Activated CD4-positive, alpha-beta memory T cell treated with anti-CD3 and anti-CD28 coated beads for 36 hours (primary cell): ENCODE results near the gene NOTCH3. TPM values are rescaled to one million over a fixed set of nuclear protein-coding genes. Genes with fewer than 3 reads are reported as not detected.

Experiments used
- CTCF ChIA-PET: fragments of 350-600 bp; sonication (Branson Sonifier 250); formaldehyde crosslinking; loops from one replicate; lab custom pipeline; 2021; ENCODE audit warnings: antibody characterized with exemption, inconsistent platforms; lab: Charles Lee
- POLR2A ChIA-PET: fragments of 350-600 bp; sonication (Branson Sonifier 250); formaldehyde crosslinking; loops from one replicate; lab custom pipeline; 2021; ENCODE audit warnings: antibody characterized with exemption; lab: Charles Lee
- DNase-seq: peaks from one replicate; pipeline ENCODE4 v3.0.0-alpha.2; 2020
- H3K27ac Mint-ChIP-seq: one replicate; pipeline ENCODE4 v1.8.0; 2021; ENCODE audit warnings: mixed read lengths
- H3K27me3 Mint-ChIP-seq: one replicate; pipeline ENCODE4 v1.8.0; 2021; ENCODE audit warnings: mixed read lengths
- H3K36me3 Mint-ChIP-seq: one replicate; pipeline ENCODE4 v1.8.0; 2021; ENCODE audit warnings: mixed read lengths
- H3K4me1 Mint-ChIP-seq: one replicate; pipeline ENCODE4 v1.8.0; 2021; ENCODE audit warnings: low read depth, mixed read lengths
- H3K4me3 Mint-ChIP-seq: one replicate; pipeline ENCODE4 v1.8.0; 2021; ENCODE audit warnings: mild to moderate bottlenecking, mixed read lengths
- H3K9me3 Mint-ChIP-seq: one replicate; pipeline ENCODE4 v1.8.0; 2021; ENCODE audit warnings: mixed read lengths
- intact Hi-C: fragments of 100-400 bp; cut with micrococcal nuclease; formaldehyde crosslinking; loops from one replicate; pipeline ENCODE4 v1.15.1; 2023
- total RNA-seq, 2 experiments: library from RNA; stranded (reverse); gene quantifications; one replicate each; pipeline ENCODE4 v1.2.3, GENCODE V29; 2021

Gene NOTCH3
- total RNA-seq, 2 experiments from 2014 or later: not detected

DNA sequence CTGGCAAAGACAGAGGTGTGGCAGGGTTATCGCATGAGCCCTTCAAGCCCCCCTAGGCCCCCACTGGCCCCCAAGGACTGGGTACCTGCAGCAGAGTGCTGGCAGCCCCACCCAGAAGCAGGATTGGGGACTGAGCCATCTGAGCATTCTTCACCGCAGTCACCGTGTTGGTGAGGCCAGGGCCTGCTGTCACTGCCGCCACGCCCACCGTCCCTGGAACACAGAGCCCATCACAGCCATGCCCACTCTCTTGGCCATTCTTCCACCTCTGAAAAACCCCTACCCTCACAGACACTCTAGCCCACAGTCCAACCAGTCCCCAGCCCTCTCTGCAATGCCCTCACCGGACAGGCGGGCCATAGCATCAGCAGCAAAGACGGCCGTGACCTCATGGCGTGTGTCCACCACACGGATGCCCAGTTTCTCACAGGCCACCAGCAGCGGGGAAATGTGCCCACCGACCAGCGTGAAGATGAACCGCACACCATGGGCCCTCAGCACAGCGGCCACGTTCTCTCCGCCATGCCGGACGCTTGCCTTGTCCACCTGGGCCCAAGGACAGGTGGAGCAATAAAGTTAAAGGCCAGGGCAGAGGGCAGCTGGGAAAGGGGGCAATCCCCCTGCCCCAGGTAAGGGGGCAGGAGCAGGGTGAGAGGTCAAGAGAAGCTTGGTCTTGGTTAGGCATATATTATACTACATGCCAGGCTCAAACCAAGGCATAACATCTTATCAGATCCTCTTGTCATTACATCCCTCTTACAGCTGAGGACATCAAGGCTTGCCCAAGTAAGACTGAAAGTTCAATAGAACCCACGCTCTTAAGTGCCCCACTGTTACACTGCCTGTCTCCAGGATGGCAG, 77.5 kb downstream of the NOTCH3 start:
- H3K27ac Mint-ChIP-seq: no peak overlapping the region

DNA sequence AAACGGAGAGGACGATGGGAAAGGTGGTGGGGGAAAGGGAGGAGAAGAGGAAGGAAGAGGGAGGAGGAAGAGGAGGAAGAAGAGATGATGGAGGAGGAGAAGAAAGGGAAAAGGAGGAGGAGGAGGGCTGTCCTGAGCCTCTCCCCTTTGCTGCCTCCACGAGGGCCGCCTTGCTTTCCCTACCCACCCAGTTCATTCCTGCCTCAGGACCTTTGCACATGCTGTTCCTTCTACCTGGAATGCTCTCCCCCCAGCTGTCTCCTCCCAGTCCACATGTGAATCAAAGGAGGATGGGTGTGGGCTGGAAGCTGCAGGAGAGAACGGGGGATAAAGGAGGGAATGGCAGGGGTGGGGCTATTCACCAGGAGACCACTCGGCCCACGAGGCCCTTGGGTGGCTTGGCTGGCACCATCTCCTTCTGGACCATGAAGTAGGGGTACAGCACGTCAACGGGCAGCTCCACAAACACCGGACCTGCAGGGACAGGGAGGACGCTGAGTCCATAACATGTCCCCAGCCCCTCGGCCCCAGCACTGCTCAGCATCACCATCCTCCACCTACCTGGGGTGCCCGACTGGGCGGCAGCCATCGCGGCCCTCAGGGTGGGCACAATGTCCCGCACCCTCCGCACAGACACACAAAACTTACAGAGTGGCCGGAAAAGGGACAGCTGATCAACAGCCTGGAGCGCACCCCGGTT, 78.3 kb downstream of the NOTCH3 start:
- Mint-ChIP-seq H3K27ac (no peak overlapping the region), H3K27me3 (no peaks in the 10 kb centered on the region), H3K4me3 (no peak overlapping the region), H3K36me3 (peaks cover 34% of the 10 kb centered on the region), H3K4me1 (peaks cover 14% of the 10 kb centered on the region), H3K9me3 (no peaks in the 10 kb centered on the region)
- POLR2A ChIA-PET: no interaction called here
- DNase-seq: no peak
- CTCF ChIA-PET: no interaction called here
- intact Hi-C loops: no loop called here

More for the DNA sequence above, 77.5 kb downstream of the NOTCH3 start:
- CTCF ChIA-PET: interaction anchor here (1.2 to 1.5 kb wide), 2 partner anchors 27 to 54 kb away, joined by 5 read pairs; no protein-coding TSS in a partner anchor
- POLR2A ChIA-PET: interaction anchor here (1.3 kb wide), 1 partner anchor 23 kb away, joined by 4 read pairs; no protein-coding TSS in a partner anchor
- H3K4me1 Mint-ChIP-seq: peaks cover 14% of the 10 kb centered on the region
- H3K4me3 Mint-ChIP-seq: no peak overlapping the region
- no peaks in the 10 kb centered on the region for H3K9me3 Mint-ChIP-seq
- no peak for DNase-seq
- peaks cover 30% of the 10 kb centered on the region for H3K36me3 Mint-ChIP-seq
- intact Hi-C loops: no loop called here
- H3K27me3 Mint-ChIP-seq: no peaks in the 10 kb centered on the region

DNA sequence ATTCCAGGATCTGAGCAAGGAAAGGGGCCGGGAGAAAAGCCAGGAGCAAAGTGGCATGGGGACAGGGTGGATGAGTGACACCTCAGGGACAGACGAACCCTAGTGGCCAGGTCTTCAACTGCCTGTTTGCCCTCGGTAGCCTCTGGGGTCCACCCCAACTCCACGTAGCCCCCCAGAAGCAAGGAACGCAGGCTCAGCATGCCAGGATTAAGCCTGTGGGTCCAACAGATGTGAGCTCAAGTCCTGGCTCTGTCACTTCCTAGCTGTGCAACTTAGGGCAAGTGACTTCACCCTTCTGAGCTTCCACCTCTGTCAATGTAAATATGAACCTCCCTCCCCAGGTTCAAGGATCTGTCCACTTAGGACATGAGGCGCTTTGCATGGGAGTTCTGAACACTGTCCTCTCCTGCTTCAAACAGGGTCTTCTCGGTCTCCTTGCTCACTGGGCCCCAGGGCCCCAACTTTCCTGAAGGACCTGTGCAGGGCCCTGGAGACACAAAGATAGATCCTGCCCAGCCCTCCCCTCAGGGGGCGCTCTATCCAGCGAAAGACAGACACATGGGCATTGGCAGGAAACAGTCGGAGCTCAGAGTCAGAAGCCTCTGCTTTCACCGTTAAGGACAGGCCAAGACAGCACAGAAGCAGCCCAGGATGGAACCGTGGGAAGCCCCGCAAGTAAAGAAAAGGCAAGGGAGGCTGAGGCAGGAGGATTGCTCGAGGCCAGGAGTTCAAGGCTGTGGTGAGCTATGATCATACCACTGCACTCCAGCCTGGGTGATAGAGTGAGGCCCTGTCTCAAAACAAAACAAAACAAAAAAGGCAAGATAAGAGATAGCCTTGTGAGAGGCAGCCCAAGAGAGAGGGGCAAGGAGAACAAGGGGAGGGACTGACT, 80.4 kb downstream of the NOTCH3 start:
- no peak for DNase-seq
- Mint-ChIP-seq H3K27ac (no peak overlapping the region), H3K4me1 (peaks cover 10% of the 10 kb centered on the region), H3K36me3 (peaks cover 40% of the 10 kb centered on the region), H3K4me3 (no peak overlapping the region), H3K9me3 (no peaks in the 10 kb centered on the region), H3K27me3 (no peaks in the 10 kb centered on the region)
- POLR2A ChIA-PET: interaction anchor here (0.7 kb wide), 1 partner anchor 466 kb away, joined by 3 read pairs; no protein-coding TSS in a partner anchor
- intact Hi-C loops: no loop called here
- CTCF ChIA-PET: interaction anchor here (2.0 kb wide), 1 partner anchor 34 kb away, joined by 7 read pairs; no protein-coding TSS in a partner anchor

DNA sequence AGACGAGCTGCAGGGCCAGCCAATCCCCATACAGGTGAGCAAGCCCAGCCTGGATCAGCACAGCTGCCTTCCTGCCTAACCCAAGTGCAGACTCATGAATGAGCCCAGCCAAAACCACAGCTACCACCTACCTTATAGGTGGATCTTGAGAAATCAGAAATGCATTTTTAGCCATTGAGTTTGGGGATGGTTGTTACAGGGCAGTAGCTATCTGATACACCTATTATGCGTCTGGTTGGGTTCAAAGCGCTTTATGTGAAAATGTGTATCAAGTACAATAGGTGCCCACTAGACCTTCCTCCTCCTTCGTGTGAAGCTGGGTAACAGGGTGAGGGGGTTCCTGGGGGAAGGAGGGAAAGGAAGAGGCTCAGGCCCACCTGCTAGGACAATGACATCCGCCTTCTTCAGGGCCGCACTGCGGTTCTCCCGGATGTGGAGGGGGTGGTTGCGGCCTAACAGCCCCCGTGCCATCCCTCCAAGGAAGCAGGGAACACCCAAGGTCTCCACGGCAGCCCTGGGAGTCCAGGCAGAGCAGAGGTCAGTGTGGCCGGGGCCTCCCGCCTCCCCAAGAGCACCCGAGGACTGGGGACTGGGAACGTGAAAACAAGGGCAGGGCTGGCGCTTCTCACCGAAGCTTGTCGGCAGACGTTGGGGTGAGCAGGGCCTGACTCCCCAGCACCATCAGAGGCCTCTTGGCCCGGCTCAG, 81.9 kb downstream of the NOTCH3 start:
- ChIA-PET CTCF (interaction anchor here (1.3 to 2.0 kb wide), 2 partner anchors 17 to 35 kb away, joined by 3 to 7 read pairs; no protein-coding TSS in a partner anchor), POLR2A (no interaction called here)
- peaks cover 46% of the 10 kb centered on the region for H3K36me3 Mint-ChIP-seq
- intact Hi-C loops: no loop called here
- H3K9me3 Mint-ChIP-seq: no peaks in the 10 kb centered on the region
- no peak overlapping the region for H3K27ac Mint-ChIP-seq
- no peak for DNase-seq
- H3K4me3 Mint-ChIP-seq: no peak overlapping the region
- H3K4me1 Mint-ChIP-seq: peaks cover 3% of the 10 kb centered on the region
- no peaks in the 10 kb centered on the region for H3K27me3 Mint-ChIP-seq

DNA sequence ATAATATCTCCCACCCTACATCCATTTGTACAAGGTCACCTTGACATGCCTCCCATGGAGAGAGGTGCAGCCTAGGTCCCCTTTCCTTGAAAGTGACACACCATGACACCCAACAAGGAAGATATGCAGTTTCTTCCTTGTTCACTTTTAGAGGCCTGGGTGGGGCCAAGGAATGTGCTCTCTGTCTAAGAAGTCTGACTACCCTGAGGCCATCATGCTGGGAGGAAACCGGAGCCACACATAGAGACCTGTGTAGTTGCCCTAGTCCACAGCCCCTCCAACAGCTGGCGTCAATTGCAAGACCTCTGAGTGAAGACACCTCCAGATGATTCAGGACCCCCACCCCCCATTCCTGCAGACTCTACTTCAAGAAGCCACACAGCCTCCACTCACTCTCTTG, 82.5 kb downstream of the NOTCH3 start:
- no peak for DNase-seq
- no peak overlapping the region for H3K27ac Mint-ChIP-seq
- H3K4me1 Mint-ChIP-seq: no peaks in the 10 kb centered on the region
- H3K9me3 Mint-ChIP-seq: no peaks in the 10 kb centered on the region
- ChIA-PET CTCF (interaction anchor here (1.3 to 2.0 kb wide), 2 partner anchors 17 to 36 kb away, joined by 3 to 7 read pairs; no protein-coding TSS in a partner anchor), POLR2A (no interaction called here)
- intact Hi-C loops: no loop called here
- H3K27me3 Mint-ChIP-seq: no peaks in the 10 kb centered on the region
- H3K4me3 Mint-ChIP-seq: no peak overlapping the region
- peaks cover 46% of the 10 kb centered on the region for H3K36me3 Mint-ChIP-seq

DNA sequence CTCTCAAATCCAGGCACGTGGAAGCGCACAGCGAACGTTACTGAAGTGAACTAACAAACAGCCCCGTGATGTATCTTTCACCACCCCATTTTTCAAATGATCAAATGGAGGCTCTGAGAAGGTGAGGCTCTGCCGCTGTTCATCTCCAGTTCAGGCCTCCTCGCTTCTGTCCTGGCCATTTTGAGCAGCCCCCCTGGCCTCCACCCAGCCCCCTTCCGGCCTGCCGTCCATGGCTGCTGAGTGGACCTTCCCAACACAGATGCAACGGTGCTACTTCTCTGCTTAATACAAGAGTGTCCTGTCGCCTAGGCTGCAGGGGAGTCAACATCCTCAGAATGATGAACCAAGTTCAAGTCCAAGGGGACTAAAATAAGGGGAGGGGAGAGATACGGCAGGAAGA, 83.9 kb downstream of the NOTCH3 start:
- CTCF ChIA-PET: interaction anchor here (0.5 to 0.6 kb wide), 2 partner anchors 45 to 415 kb away, joined by 3 to 5 read pairs; no protein-coding TSS in a partner anchor
- no peak for DNase-seq
- intact Hi-C loops: no loop called here
- H3K9me3 Mint-ChIP-seq: no peaks in the 10 kb centered on the region
- H3K27ac Mint-ChIP-seq: no peak overlapping the region
- H3K4me1 Mint-ChIP-seq: no peaks in the 10 kb centered on the region
- no peak overlapping the region for H3K4me3 Mint-ChIP-seq
- POLR2A ChIA-PET: no interaction called here
- peaks cover 41% of the 10 kb centered on the region for H3K36me3 Mint-ChIP-seq
- H3K27me3 Mint-ChIP-seq: no peaks in the 10 kb centered on the region

DNA sequence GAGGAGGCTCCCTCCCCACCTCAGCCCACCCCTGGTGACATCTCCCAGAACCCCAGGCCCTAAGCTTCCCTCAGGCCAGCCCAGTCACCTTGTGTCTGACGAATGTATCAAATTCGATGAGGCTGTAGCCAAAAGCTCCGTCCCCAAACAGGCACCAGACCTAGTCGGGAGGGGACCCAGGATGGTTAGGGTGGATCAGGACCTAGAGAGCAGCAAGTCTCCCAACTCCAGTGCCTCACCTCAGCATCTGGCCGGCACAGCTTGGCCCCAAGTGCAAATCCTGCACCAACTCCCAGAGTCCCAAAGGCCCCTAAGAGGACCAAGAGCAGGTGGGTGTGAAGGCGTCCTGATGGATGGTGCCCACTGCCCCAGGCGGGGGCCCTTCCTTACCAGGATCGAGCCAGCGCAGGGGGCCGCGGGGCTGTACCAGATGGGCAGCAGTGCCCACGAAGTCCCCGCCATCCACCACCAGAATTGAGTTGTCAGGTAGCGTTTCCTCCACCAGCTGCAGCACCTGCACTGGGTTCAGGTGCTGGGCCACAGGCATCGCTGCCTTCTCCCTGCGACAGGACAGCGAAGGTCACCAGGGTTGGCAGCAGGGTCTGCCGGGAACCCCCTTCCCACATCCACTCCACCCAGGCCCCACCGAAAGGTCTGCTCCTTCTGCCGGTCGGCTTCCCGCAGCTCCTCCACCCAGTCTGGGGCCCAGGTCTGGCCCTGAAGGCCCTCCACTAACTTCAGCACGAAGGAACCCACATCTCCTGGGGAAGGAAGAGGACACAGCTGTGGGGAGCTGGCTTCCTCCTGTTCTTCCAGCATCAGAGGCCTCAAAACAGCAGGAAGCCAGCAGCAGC, 84.8 kb downstream of the NOTCH3 start:
- Mint-ChIP-seq H3K27ac (no peak overlapping the region), H3K36me3 (peaks cover 38% of the 10 kb centered on the region), H3K9me3 (no peaks in the 10 kb centered on the region), H3K4me1 (no peaks in the 10 kb centered on the region), H3K27me3 (no peaks in the 10 kb centered on the region), H3K4me3 (no peak overlapping the region)
- intact Hi-C loops: no loop called here
- POLR2A ChIA-PET: interaction anchor here (0.5 kb wide), 1 partner anchor 1948 kb away, joined by 3 read pairs; no protein-coding TSS in a partner anchor
- no peak for DNase-seq
- CTCF ChIA-PET: interaction anchor here (0.5 to 0.6 kb wide), 2 partner anchors 24 to 415 kb away, joined by 3 to 5 read pairs; no protein-coding TSS in a partner anchor

DNA sequence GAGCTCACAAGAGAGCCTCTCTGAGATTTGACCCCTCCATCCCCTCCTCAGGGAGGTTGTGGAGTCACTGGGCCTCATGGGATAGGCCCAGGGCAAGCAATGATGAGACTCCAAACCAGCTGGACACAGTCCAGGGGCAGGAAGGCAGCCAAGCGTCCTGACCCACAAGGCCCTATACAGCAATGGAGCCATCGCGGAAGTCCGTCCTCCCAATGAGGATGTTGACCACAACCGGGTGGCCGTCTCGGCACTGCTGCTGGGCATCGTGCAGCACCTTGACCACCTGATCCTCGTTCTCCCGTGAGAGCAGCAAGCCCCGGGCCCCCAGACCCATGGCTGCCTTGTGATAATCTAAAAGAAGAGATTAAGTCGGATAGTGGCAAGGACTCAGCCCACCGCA, 85.7 kb downstream of the NOTCH3 start:
- POLR2A ChIA-PET: no interaction called here
- Mint-ChIP-seq H3K27ac (no peak overlapping the region), H3K27me3 (no peaks in the 10 kb centered on the region), H3K36me3 (peaks cover 31% of the 10 kb centered on the region), H3K9me3 (no peaks in the 10 kb centered on the region), H3K4me1 (no peaks in the 10 kb centered on the region), H3K4me3 (no peak overlapping the region)
- intact Hi-C loops: no loop called here
- no peak for DNase-seq
- CTCF ChIA-PET: interaction anchor here (0.6 kb wide), 1 partner anchor 23 kb away, joined by 3 read pairs; no protein-coding TSS in a partner anchor

DNA sequence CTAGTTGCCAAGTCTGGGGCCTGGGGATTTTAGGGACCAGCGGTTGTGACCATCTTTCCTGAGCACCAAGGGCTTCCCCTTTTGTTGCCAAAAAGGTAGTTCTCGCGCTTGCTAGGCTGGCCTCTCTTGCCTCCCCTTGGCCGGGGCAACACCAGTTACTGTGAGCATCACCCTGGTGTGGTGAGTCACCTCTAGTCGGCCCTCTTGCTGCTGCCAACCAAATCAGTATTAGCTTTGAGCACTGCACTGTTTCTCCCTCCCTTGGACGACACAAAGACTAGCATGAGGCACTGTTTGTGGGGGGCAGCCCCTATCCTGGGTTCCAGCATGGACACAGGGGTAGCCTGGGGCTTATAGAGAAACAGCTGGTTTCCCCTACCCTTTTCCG, 86.6 kb downstream of the NOTCH3 start:
- H3K36me3 Mint-ChIP-seq: peaks cover 26% of the 10 kb centered on the region
- CTCF ChIA-PET: no interaction called here
- H3K4me3 Mint-ChIP-seq: no peak overlapping the region
- intact Hi-C loops: no loop called here
- no peaks in the 10 kb centered on the region for H3K4me1 Mint-ChIP-seq
- no peak for DNase-seq
- H3K27me3 Mint-ChIP-seq: no peaks in the 10 kb centered on the region
- H3K9me3 Mint-ChIP-seq: no peaks in the 10 kb centered on the region
- POLR2A ChIA-PET: no interaction called here
- no peak overlapping the region for H3K27ac Mint-ChIP-seq
